ENCODE measurements around the gene AFMID.
A peak's percentile ranks its signal among the peaks of the same experiment; 100 is the strongest.
"Not testable (repeated sequence)": the region's sequence is repeated elsewhere in the genome, so short reads cannot be mapped to it uniquely, and the experiment has no call there.

Gene AFMID

GRCh38 chr17:78186692-78187595 is at the start of gene AFMID, which contains the start of gene TK1:
Gene AFMID, plus strand, starts transcription at chr17:78187362. Its CDS starts 9 bp downstream, at chr17:78187371.
Gene TK1, minus strand, starts transcription at chr17:78187052. Its CDS starts 58 bp downstream, at chr17:78186994.
- peak; percentile 62 to 67 for DNase-seq (ENCODE audit: low read depth in 1 of 2, low spot score in 1 of 2)

GRCh38 chr17:78137392-78138203 is 49.6 kb upstream of the AFMID start:
- no peak for DNase-seq (ENCODE audit: low read depth in 1 of 2, low spot score in 1 of 2)

GRCh38 chr17:78138204-78139060 is 48.7 kb upstream of the AFMID start:
- DNase-seq (ENCODE audit: low read depth in 1 of 2, low spot score in 1 of 2) = no peak

GRCh38 chr17:78139861-78140168 is 47.3 kb upstream of the AFMID start:
- not testable (repeated sequence) for DNase-seq (ENCODE audit: low read depth in 1 of 2, low spot score in 1 of 2)

- DNase-seq (ENCODE audit: low read depth in 1 of 2, low spot score in 1 of 2) = peak; percentile 84
These were observed 46.8 kb upstream of the AFMID start for GRCh38 chr17:78140169-78141051.

- no peak for DNase-seq (ENCODE audit: low read depth in 1 of 2, low spot score in 1 of 2)
These were observed 45.6 kb upstream of the AFMID start for GRCh38 chr17:78141437-78142118.

GRCh38 chr17:78142119-78142861 is 44.9 kb upstream of the AFMID start:
- DNase-seq (ENCODE audit: low read depth in 1 of 2, low spot score in 1 of 2) = no peak

- no peak for DNase-seq (ENCODE audit: low read depth in 1 of 2, low spot score in 1 of 2)
These were observed 43.7 kb upstream of the AFMID start for GRCh38 chr17:78143214-78144146.

- no peak for DNase-seq (ENCODE audit: low read depth in 1 of 2, low spot score in 1 of 2)
These were observed 42.9 kb upstream of the AFMID start for GRCh38 chr17:78144147-78144719.

GRCh38 chr17:78144736-78145641 is 42.2 kb upstream of the AFMID start:
- no peak for DNase-seq (ENCODE audit: low read depth in 1 of 2, low spot score in 1 of 2)

GRCh38 chr17:78146471-78146869 is 40.7 kb upstream of the AFMID start:
- DNase-seq (ENCODE audit: low read depth in 1 of 2, low spot score in 1 of 2) = no peak

- no peak for DNase-seq (ENCODE audit: low read depth in 1 of 2, low spot score in 1 of 2)
These were observed 40.3 kb upstream of the AFMID start for GRCh38 chr17:78146881-78147280.

- DNase-seq (ENCODE audit: low read depth in 1 of 2, low spot score in 1 of 2) = no peak
These were observed 39.7 kb upstream of the AFMID start for GRCh38 chr17:78147315-78147998.

- DNase-seq (ENCODE audit: low read depth in 1 of 2, low spot score in 1 of 2) = no peak
These were observed 38.7 kb upstream of the AFMID start for GRCh38 chr17:78148286-78149016.

- DNase-seq (ENCODE audit: low read depth in 1 of 2, low spot score in 1 of 2) = no peak
These were observed 35.6 kb upstream of the AFMID start for GRCh38 chr17:78151514-78152008.
